Measurements from ENCODE around the gene EHD1. TPM values are rescaled to one million over a fixed set of nuclear protein-coding genes. Genes with fewer than 3 reads are reported as not detected.

Gene EHD1
- total RNA-seq, 2 experiments from 2014 or later = 101 to 153 TPM

- ChIA-PET CTCF (ENCODE audit: unreplicated experiment) (no interaction called here), POLR2A (no interaction called here)
- no TSS peak for BruUV-seq (replicated peaks)
- Histone ChIP-seq H3K4me1 (ENCODE audit: insufficient read depth, low read length, poor library complexity, severe bottlenecking) (peaks cover 7% of the 10 kb centered on the region), H4K20me1 (ENCODE audit: insufficient read depth, low read length) (no peaks in the 10 kb centered on the region), H3K79me2 (ENCODE audit: insufficient read depth, low read depth, low read length) (no peaks in the 10 kb centered on the region), H3K9me2 (ENCODE audit: insufficient read depth, low read length) (no peaks in the 10 kb centered on the region), H2AFZ (ENCODE audit: low read length) (no peak overlapping the region), H3K27ac (ENCODE audit: low read depth, low read length, poor library complexity, severe bottlenecking) (no peak overlapping the region), H3K4me3 (ENCODE audit: low read depth, low read length, poor library complexity, severe bottlenecking) (no peak overlapping the region), H3K36me3 (ENCODE audit: insufficient read depth, low read length) (peaks cover 53% of the 10 kb centered on the region; the same call in 1 of the 2 replicates), H3K9me3 (ENCODE audit: low read length) (no peaks in the 10 kb centered on the region), H3K4me2 (ENCODE audit: low read length) (no peak overlapping the region)
- intact Hi-C loops (cut with micrococcal nuclease; ENCODE audit: unreplicated experiment) = no loop called here
- DNase-seq (ENCODE audit: low spot score) = no peak
- no peak for TF ChIP-seq CTCF (conservative IDR thresholded peaks at IDR 0.05; ENCODE audit: low read length)
- no peak for TF ChIP-seq EZH2phosphoT487 (IDR thresholded peaks at IDR 0.05; ENCODE audit: borderline replicate concordance, low read depth, low read length)
Observed at GRCh38 chr11:64903291-64903833, 24.9 kb upstream of the EHD1 start.

GRCh38 chr11:64902102-64902900, 23.9 kb upstream of the EHD1 start:
- H3K4me2 ChIP-seq (ENCODE audit: low read length) = no peak overlapping the region
- POLR2A ChIA-PET = interaction anchor here (0.6 kb wide), 1 partner anchor 196 kb away, joined by 3 read pairs; no protein-coding TSS in a partner anchor
- no peak for DNase-seq (ENCODE audit: low spot score)
- H4K20me1 ChIP-seq (ENCODE audit: insufficient read depth, low read length) = no peaks in the 10 kb centered on the region
- H2AFZ ChIP-seq (ENCODE audit: low read length) = no peak overlapping the region
- no peak overlapping the region for H3K4me3 ChIP-seq (ENCODE audit: low read depth, low read length, poor library complexity, severe bottlenecking)
- CTCF ChIA-PET (ENCODE audit: unreplicated experiment) = no interaction called here
- H3K9me3 ChIP-seq (ENCODE audit: low read length) = no peaks in the 10 kb centered on the region
- H3K36me3 ChIP-seq (ENCODE audit: insufficient read depth, low read length) = peaks cover 52% of the 10 kb centered on the region; the same call in 1 of the 2 replicates
- no TSS peak for BruUV-seq (replicated peaks)
- H3K4me1 ChIP-seq (ENCODE audit: insufficient read depth, low read length, poor library complexity, severe bottlenecking) = peaks cover 7% of the 10 kb centered on the region
- no peaks in the 10 kb centered on the region for H3K9me2 ChIP-seq (ENCODE audit: insufficient read depth, low read length)
- no peak overlapping the region for H3K27ac ChIP-seq (ENCODE audit: low read depth, low read length, poor library complexity, severe bottlenecking)
- no peaks in the 10 kb centered on the region for H3K79me2 ChIP-seq (ENCODE audit: insufficient read depth, low read depth, low read length)
- TF ChIP-seq CTCF (conservative IDR thresholded peaks at IDR 0.05; ENCODE audit: low read length) = no peak
- TF ChIP-seq EZH2phosphoT487 (IDR thresholded peaks at IDR 0.05; ENCODE audit: borderline replicate concordance, low read depth, low read length) = no peak
- intact Hi-C loops (cut with micrococcal nuclease; ENCODE audit: unreplicated experiment) = no loop called here

GRCh38 chr11:64900774-64901173, 22.4 kb upstream of the EHD1 start:
- no peaks in the 10 kb centered on the region for H4K20me1 ChIP-seq (ENCODE audit: insufficient read depth, low read length)
- H3K4me3 ChIP-seq (ENCODE audit: low read depth, low read length, poor library complexity, severe bottlenecking) = no peak overlapping the region
- H3K79me2 ChIP-seq (ENCODE audit: insufficient read depth, low read depth, low read length) = no peaks in the 10 kb centered on the region
- H3K4me2 ChIP-seq (ENCODE audit: low read length) = no peak overlapping the region
- ChIA-PET CTCF (ENCODE audit: unreplicated experiment) (no interaction called here), POLR2A (no interaction called here)
- no peaks in the 10 kb centered on the region for H3K9me3 ChIP-seq (ENCODE audit: low read length)
- H3K27ac ChIP-seq (ENCODE audit: low read depth, low read length, poor library complexity, severe bottlenecking) = no peak overlapping the region
- DNase-seq (ENCODE audit: low spot score) = no peak
- BruUV-seq (replicated peaks) = no TSS peak
- H3K36me3 ChIP-seq (ENCODE audit: insufficient read depth, low read length) = peaks cover 37% of the 10 kb centered on the region; the same call in 1 of the 2 replicates
- no peak overlapping the region for H2AFZ ChIP-seq (ENCODE audit: low read length)
- no peaks in the 10 kb centered on the region for H3K9me2 ChIP-seq (ENCODE audit: insufficient read depth, low read length)
- TF ChIP-seq CTCF (conservative IDR thresholded peaks at IDR 0.05; ENCODE audit: low read length) = no peak
- TF ChIP-seq EZH2phosphoT487 (IDR thresholded peaks at IDR 0.05; ENCODE audit: borderline replicate concordance, low read depth, low read length) = no peak
- intact Hi-C loops (cut with micrococcal nuclease; ENCODE audit: unreplicated experiment) = no loop called here
- H3K4me1 ChIP-seq (ENCODE audit: insufficient read depth, low read length, poor library complexity, severe bottlenecking) = peaks cover 7% of the 10 kb centered on the region

Measured in OCI-LY7 (cell line).